ENCODE measurements around the gene CBR3. TPM values are rescaled to one million over a fixed set of nuclear protein-coding genes. Genes with fewer than 3 reads are reported as not detected.

The CBR3 gene
- total and polyA plus RNA-seq, 2 donors (not counting 1 experiment from before 2014, with no cell fraction given) = 1.9 to 11.3 TPM

DNA sequence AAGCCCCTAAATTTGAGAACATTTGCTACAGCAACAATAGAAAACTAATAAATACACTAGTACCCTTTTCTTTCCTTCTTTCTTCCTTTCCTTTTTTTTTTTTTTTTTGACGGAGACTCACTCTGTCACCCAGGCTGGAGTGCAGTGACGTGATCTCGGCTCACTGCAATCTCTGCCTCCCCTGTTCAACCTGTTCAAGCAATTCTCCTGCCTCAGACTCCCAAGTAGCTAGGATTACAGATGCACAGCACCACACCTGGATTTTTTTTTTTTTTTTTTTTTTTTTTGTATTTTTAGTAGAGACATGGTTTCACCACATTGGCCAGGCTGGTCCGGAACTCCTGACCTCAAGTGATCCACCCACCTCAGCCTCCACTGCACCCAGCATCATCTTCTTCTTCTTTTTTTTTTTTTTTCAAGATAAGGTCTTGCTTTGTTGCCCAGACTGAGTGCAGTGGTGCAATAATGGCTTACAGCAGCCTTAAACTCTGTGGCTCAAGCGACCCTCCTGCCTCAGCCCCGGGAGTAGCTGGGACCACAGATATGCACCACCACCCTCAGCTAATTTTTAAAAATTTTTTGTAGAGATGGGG, 19.6 kb upstream of the CBR3 start:
- no peak overlapping the region for H3K27ac ChIP-seq (ENCODE audit: low read length in 2 of 2)
- no peaks in the 10 kb centered on the region for H3K9me3 ChIP-seq (ENCODE audit: control extremely low read depth in 1 of 3, control insufficient read depth in 2 of 3, insufficient read depth in 1 of 3, low read length in 2 of 3)
- H3K4me3 Mint-ChIP-seq = no peak overlapping the region
- ATAC-seq (ENCODE audit: low read depth) (peak; percentile 28), DNase-seq (peak; percentile 44)
- peaks cover 24% of the 10 kb centered on the region for H3K4me1 Mint-ChIP-seq
- H3K36me3 ChIP-seq (replicated peaks in 1 of 2; ENCODE audit: control extremely low read depth in 1 of 2, control insufficient read depth in 1 of 2, extremely low read depth in 1 of 2, insufficient read depth in 2 of 2, low read length in 1 of 2) = no peaks in the 10 kb centered on the region
- H3K9me3 Mint-ChIP-seq (ENCODE audit: insufficient read depth) = no peaks in the 10 kb centered on the region
- no CpG with 5 or more reads among the region's 6 CpGs for WGBS (ENCODE audit: insufficient coverage)
- peaks cover 15 to 29% of the 10 kb centered on the region in 2 donors for H3K4me1 ChIP-seq (ENCODE audit: control insufficient read depth in 2 of 2, insufficient read depth in 2 of 2, low read length in 2 of 2)
- intact Hi-C loops (cut with micrococcal nuclease) = no loop called here
- H3K27me3 ChIP-seq (replicated peaks in 1 of 4; ENCODE audit: control extremely low read depth in 1 of 4, control insufficient read depth in 3 of 4, insufficient read depth in 4 of 4, low read length in 3 of 4) = no peaks in the 10 kb centered on the region
- no peak for TF ChIP-seq EZH2 (IDR thresholded peaks at IDR 0.05; ENCODE audit: borderline replicate concordance, insufficient read depth, low read depth, low read length, poor library complexity, severe bottlenecking)
- TF ChIP-seq, protein P1, sequence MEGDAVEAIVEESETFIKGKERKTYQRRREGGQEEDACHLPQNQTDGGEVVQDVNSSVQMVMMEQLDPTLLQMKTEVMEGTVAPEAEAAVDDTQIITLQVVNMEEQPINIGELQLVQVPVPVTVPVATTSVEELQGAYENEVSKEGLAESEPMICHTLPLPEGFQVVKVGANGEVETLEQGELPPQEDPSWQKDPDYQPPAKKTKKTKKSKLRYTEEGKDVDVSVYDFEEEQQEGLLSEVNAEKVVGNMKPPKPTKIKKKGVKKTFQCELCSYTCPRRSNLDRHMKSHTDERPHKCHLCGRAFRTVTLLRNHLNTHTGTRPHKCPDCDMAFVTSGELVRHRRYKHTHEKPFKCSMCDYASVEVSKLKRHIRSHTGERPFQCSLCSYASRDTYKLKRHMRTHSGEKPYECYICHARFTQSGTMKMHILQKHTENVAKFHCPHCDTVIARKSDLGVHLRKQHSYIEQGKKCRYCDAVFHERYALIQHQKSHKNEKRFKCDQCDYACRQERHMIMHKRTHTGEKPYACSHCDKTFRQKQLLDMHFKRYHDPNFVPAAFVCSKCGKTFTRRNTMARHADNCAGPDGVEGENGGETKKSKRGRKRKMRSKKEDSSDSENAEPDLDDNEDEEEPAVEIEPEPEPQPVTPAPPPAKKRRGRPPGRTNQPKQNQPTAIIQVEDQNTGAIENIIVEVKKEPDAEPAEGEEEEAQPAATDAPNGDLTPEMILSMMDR (IDR thresholded peaks at IDR 0.05) = no peak
- H2AFZ ChIP-seq (ENCODE audit: insufficient read depth, low read depth, low read length, poor library complexity, severe bottlenecking) = no peak overlapping the region
- H3K9ac ChIP-seq (ENCODE audit: low read length) = no peak overlapping the region
- POLR2A ChIA-PET = interaction anchor here (0.7 kb wide), 3 partner anchors 34 to 149 kb away, joined by 3 to 9 read pairs (median 6); no protein-coding TSS in a partner anchor
- CTCF ChIA-PET = interaction anchor here (0.7 to 1.3 kb wide), 4 partner anchors 26 to 232 kb away, joined by 3 read pairs; no protein-coding TSS in a partner anchor
- H3K79me2 ChIP-seq (ENCODE audit: control insufficient read depth, insufficient read depth, low read length) = no peaks in the 10 kb centered on the region
- no peak overlapping the region for H3K4me3 ChIP-seq (ENCODE audit: control extremely low read depth in 1 of 5, extremely low read depth in 1 of 5, insufficient read depth in 1 of 5, low read depth in 2 of 5, low read length in 4 of 5)
- H3K4me2 ChIP-seq (replicated peaks; ENCODE audit: low read depth, low read length, poor library complexity, severe bottlenecking) = no peak overlapping the region
- no peaks in the 10 kb centered on the region for H4K20me1 ChIP-seq (ENCODE audit: control insufficient read depth, insufficient read depth, low read length, poor library complexity, severe bottlenecking)
- H3K27ac Mint-ChIP-seq = peak overlapping the region; percentile 73
- H3K27me3 Mint-ChIP-seq = no peaks in the 10 kb centered on the region

DNA sequence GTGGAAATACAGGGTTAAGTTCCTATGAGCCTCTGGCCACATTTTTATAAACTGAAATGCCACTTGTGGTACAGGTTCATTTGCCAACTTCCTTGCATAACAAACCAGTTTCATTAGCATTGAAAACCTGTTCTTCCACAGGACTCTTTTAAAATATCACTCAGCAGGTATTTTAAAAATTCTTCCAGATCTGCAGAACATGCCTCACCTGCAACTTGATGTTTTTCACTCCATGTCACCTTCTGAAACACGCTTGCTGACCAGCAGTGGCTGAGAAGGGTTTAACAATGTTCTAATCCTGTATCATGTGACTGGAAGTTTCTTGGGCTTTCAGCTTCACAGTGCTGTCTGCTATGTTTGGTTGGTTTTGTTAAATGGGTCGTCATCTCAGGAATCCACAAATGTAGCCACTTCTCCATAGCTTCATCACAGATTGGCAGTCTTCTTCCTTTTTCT, 17.6 kb upstream of the CBR3 start:
- DNase-seq (no peak), ATAC-seq (ENCODE audit: low read depth) (no peak)
- Histone ChIP-seq H3K4me3 (ENCODE audit: control extremely low read depth in 1 of 5, extremely low read depth in 1 of 5, insufficient read depth in 1 of 5, low read depth in 2 of 5, low read length in 4 of 5) (no peak overlapping the region), H3K9me3 (ENCODE audit: control extremely low read depth in 1 of 3, control insufficient read depth in 2 of 3, insufficient read depth in 1 of 3, low read length in 2 of 3) (no peaks in the 10 kb centered on the region), H3K36me3 (replicated peaks in 1 of 2; ENCODE audit: control extremely low read depth in 1 of 2, control insufficient read depth in 1 of 2, extremely low read depth in 1 of 2, insufficient read depth in 2 of 2, low read length in 1 of 2) (no peaks in the 10 kb centered on the region), H3K9ac (ENCODE audit: low read length) (no peak overlapping the region), H3K27ac (ENCODE audit: low read length in 2 of 2) (no peak overlapping the region), H3K27me3 (replicated peaks in 1 of 4; ENCODE audit: control extremely low read depth in 1 of 4, control insufficient read depth in 3 of 4, insufficient read depth in 4 of 4, low read length in 3 of 4) (no peaks in the 10 kb centered on the region), H3K4me1 (ENCODE audit: control insufficient read depth in 2 of 2, insufficient read depth in 2 of 2, low read length in 2 of 2) (peaks cover 15 to 29% of the 10 kb centered on the region in 2 donors), H3K79me2 (ENCODE audit: control insufficient read depth, insufficient read depth, low read length) (no peaks in the 10 kb centered on the region), H2AFZ (ENCODE audit: insufficient read depth, low read depth, low read length, poor library complexity, severe bottlenecking) (no peak overlapping the region), H4K20me1 (ENCODE audit: control insufficient read depth, insufficient read depth, low read length, poor library complexity, severe bottlenecking) (no peaks in the 10 kb centered on the region), H3K4me2 (replicated peaks; ENCODE audit: low read depth, low read length, poor library complexity, severe bottlenecking) (no peak overlapping the region)
- intact Hi-C loops (cut with micrococcal nuclease) = no loop called here
- TF ChIP-seq, protein P1 (IDR thresholded peaks at IDR 0.05) = no peak
- TF ChIP-seq EZH2 (IDR thresholded peaks at IDR 0.05; ENCODE audit: borderline replicate concordance, insufficient read depth, low read depth, low read length, poor library complexity, severe bottlenecking) = no peak
- no CpG with 5 or more reads among the region's 2 CpGs for WGBS (ENCODE audit: insufficient coverage)
- H3K9me3 Mint-ChIP-seq (ENCODE audit: insufficient read depth) = no peaks in the 10 kb centered on the region
- ChIA-PET POLR2A (no interaction called here), CTCF (interaction anchor here (0.9 to 1.0 kb wide), 2 partner anchors 9 to 47 kb away, joined by 3 to 6 read pairs; no protein-coding TSS in a partner anchor)
- H3K27me3 Mint-ChIP-seq = no peaks in the 10 kb centered on the region
- peaks cover 23% of the 10 kb centered on the region for H3K4me1 Mint-ChIP-seq
- no peak overlapping the region for H3K4me3 Mint-ChIP-seq
- no peak overlapping the region for H3K27ac Mint-ChIP-seq
